ENCODE results near the gene ANKRD6.

Gene ANKRD6

DNA sequence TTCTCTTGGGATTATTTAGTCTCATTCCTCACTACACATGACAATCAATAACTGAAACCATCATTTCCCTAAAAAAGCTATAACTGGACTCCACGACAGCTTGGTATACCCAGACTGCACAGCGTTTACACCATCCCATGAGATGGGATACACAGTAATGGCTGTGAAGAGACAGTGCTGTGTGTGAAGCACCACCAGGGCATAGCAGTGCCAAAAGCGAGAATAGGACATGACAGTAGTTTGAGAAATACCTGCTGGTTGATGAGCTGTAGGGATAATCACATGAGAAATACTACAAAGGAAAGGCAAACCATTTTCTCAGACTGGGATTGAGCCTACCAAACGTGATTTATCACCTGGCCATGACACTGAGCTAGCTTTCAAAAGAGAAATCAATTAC is 228.0 kb downstream of the ANKRD6 start:
- TF ChIP-seq, protein P1, sequence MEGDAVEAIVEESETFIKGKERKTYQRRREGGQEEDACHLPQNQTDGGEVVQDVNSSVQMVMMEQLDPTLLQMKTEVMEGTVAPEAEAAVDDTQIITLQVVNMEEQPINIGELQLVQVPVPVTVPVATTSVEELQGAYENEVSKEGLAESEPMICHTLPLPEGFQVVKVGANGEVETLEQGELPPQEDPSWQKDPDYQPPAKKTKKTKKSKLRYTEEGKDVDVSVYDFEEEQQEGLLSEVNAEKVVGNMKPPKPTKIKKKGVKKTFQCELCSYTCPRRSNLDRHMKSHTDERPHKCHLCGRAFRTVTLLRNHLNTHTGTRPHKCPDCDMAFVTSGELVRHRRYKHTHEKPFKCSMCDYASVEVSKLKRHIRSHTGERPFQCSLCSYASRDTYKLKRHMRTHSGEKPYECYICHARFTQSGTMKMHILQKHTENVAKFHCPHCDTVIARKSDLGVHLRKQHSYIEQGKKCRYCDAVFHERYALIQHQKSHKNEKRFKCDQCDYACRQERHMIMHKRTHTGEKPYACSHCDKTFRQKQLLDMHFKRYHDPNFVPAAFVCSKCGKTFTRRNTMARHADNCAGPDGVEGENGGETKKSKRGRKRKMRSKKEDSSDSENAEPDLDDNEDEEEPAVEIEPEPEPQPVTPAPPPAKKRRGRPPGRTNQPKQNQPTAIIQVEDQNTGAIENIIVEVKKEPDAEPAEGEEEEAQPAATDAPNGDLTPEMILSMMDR (IDR thresholded peaks at IDR 0.05; ENCODE audit: low read depth, low read length) = no peak
- no peak overlapping the region for H3K4me3 ChIP-seq (ENCODE audit: low read depth, low read length)

DNA sequence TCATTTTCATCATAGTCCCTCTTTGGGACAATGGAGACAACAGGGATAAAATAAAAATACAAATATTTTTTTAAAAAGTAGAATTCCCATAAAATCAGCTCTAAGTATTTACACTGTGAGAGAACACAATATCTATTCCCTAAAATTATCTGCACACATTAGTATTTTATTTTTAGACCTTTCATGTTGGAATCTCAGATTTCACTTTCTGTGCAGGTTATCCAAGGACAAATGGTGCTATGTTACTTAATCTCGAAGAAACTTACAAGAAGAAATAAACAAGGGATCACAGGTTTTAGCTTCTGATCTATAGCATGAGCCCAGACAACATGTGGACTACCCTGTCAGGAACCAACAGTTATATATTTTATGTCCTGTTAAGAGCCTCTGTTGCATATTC is 228.6 kb downstream of the ANKRD6 start:
- TF ChIP-seq, protein P1 (IDR thresholded peaks at IDR 0.05; ENCODE audit: low read depth, low read length) = no peak
- no peak overlapping the region for H3K4me3 ChIP-seq (ENCODE audit: low read depth, low read length)

DNA sequence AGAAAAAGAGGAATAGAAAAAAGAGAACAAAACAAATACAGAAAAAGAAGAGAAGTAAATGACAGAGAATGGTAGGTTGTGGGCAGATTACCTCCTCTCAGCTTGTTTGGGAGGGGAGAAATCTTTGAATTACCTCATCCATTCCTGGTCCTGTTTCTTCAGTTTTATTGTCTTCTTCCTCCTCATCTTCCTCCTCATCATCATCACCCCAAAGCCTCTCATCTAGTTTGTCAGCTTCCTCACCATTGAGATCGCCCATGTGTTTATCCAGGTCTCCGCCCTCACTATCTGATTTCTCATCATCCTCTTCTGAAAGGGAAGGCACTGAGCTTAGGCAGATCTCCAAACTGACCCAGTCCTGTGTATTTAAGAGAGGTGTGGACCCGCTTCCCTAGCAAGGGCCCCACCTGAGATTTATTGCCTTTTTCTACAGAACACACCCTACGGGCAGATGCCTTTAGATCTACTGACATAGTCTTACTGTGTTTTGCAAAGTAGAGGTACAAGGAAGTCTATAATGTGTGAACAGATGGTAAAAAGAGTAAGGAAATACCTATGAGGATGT is 229.8 kb downstream of the ANKRD6 start:
- TF ChIP-seq, protein P1 (IDR thresholded peaks at IDR 0.05; ENCODE audit: low read depth, low read length) = no peak
- H3K4me3 ChIP-seq (ENCODE audit: low read depth, low read length) = no peak overlapping the region

DNA sequence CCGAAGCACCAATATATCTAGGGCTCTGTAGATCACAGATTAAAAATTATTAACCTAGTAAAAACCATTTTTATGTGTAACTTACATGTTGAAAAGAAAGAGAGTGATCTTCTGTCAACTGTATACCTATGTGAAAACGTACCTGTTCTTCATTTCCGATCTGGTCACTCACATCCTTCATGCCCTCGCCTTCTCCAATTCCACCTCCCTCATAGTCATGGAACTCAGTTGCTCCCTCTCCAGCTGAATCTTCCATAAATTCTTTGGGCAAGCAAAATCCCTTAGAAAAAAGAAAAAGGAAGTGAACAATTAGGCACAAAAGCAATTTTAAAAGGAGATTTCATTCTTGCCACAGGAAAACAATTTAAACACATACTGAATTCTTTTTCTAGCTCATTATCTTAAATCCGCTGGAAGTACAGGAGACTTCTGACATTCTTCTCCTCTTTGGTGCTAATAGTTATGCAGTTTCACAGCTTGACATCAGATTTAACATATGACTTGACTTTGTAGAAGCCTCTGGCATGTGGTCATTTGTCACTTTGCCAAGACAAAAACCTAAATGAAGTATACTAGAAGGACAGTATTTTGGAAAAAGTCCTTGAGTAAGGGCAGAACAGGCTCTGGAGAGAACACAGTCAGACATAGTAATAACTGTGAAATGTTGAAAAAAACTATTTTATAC is 235.1 kb downstream of the ANKRD6 start:
- no peak overlapping the region for H3K4me3 ChIP-seq (ENCODE audit: low read depth, low read length)
- TF ChIP-seq, protein P1 (IDR thresholded peaks at IDR 0.05; ENCODE audit: low read depth, low read length) = no peak

DNA sequence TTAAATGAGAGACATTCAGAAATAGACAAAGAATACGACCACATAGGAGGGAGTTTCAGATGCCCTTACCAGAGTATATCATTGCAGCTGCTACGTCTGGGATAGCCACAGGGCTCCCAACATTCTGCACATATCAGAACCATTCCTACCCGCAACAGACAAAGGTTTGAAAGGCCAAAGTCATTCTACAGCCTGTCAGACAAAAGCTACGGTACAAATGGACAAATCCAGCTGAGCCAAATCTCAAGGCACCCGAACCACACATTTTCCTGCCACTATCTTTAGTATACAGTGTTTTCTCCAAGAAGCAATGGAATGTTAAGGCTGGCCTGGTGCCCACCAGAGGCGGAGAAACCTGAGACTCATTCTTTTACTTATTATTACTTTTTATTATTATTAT is 236.1 kb downstream of the ANKRD6 start:
- TF ChIP-seq, protein P1 (IDR thresholded peaks at IDR 0.05; ENCODE audit: low read depth, low read length) = no peak
- no peak overlapping the region for H3K4me3 ChIP-seq (ENCODE audit: low read depth, low read length)

DNA sequence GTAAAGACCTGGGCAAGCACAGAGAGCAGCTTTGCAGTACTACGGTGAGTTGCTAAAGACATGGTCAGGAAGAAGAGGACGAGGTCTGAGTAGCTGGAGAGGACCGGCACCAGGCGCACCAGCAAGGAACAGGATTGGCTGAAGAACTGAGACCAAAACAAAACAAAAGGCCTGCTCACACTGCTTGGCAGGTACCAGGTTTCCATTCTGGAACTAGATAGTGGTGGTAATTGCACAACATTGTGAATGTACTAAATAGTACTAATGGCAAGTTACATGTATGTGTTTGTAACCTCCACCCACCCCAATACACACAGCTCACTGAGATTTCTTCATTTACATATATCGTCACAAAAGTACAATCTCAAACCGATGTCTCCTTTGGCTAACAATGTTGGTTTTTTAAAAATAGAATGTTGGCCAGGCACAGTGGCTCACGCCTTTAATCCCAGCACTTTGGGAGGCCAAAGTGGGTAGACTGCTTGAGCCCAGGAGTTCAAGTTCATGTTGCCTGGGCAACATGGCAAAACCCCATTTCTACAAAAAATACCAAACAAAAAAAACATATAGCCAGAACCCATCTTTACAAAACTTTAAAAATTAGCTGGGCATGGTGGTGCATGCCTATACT is 238.1 kb downstream of the ANKRD6 start:
- TF ChIP-seq, protein P1 (IDR thresholded peaks at IDR 0.05; ENCODE audit: low read depth, low read length) = no peak

More for the DNA sequence above, 238.1 kb downstream of the ANKRD6 start:
- no peak overlapping the region for H3K4me3 ChIP-seq (ENCODE audit: low read depth, low read length)

Measured in WI38 (cell line).